OCI-M2 (cell line): Measurements from ENCODE around the gene MAP2.

Experiments used
- DNase-seq: peaks from one replicate; lab custom pipeline; 2025; ENCODE audit not compliant: unreplicated experiment; lab: John Stamatoyannopoulos, UW

MAP2 gene

DNA sequence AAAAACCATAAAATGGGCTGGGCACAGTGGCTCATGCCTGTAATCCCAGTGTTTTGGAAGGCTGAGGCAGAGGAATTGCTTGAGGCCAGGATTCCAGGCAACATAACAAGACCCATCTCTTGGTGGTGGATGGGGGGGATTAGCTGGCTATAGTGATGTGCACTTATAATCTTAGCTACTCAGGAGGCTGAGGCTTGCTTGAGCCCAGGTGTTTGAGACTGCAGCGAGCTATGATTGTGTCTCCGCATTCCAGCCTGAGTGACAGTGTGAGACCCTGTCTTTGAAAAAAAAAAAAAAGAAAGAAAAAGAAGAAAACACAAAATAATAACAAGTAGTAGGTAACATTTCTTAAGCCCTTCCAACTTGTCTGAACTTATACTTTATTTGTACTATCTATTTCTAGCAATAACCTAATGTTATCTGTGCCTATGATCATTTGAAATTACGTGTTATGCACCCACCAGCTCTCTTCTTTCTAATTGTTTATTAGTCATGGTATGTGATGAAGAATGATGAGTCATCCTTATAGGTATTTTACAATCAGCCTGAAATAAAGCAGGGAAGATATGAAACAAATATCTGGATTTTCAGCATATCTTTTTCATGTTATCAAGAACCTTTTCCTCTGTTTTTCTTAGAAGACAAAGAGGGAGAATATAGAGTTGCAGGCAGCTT, 218.4 kb downstream of the MAP2 start:
- DNase-seq: no peak

DNA sequence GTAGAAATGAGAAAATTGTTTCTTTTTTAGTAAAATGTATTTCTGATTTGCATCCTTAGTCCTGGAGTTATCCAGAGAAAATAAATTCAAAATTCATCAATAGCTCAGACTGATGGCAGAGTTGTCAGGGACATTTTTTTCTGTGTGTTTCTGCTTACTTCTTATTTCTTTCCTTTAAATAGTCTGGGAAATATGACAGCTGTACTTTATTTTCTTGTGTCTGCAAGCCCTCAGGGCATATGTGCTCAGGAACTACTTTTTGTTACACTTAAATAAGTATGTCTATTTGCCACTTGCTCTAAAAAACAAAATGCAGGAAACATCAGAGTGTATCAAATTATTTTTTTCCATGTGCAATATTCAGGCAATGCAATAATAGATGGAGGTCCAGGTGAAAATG, 221.0 kb downstream of the MAP2 start:
- no peak for DNase-seq

DNA sequence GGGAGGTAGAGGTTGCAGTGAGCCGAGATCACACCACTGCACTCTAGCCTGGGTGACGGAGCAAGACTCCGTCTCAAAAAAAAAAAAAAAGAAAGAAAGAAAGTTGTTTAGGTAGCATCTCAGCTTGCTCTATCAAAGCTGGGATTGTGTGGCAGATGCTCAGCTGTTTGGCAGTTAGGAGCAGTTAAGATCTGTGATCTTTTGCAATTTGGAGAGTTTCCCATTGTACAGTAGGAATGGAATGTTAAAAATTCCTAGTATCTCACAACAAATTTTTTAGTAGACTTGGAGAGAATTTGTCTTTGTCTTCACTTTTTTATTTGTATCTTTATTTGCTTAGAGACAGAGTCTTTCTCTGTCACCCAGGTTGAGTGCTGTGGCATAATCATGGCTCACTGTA, 224.9 kb downstream of the MAP2 start:
- no peak for DNase-seq

- DNase-seq: no peak
Measured at GRCh38 chr2:209653134-209653533, 229.3 kb downstream of the MAP2 start.

GRCh38 chr2:209661286-209661894, 237.5 kb downstream of the MAP2 start:
- DNase-seq: no peak

GRCh38 chr2:209662021-209662420, 238.2 kb downstream of the MAP2 start:
- no peak for DNase-seq

- DNase-seq: no peak
Measured at GRCh38 chr2:209663139-209663538, 239.3 kb downstream of the MAP2 start.

- no peak for DNase-seq
Measured at GRCh38 chr2:209663656-209664055, 239.8 kb downstream of the MAP2 start.

GRCh38 chr2:209666296-209666695, 242.4 kb downstream of the MAP2 start:
- DNase-seq: no peak

GRCh38 chr2:209671020-209671680, 247.3 kb downstream of the MAP2 start:
- DNase-seq: no peak

DNA sequence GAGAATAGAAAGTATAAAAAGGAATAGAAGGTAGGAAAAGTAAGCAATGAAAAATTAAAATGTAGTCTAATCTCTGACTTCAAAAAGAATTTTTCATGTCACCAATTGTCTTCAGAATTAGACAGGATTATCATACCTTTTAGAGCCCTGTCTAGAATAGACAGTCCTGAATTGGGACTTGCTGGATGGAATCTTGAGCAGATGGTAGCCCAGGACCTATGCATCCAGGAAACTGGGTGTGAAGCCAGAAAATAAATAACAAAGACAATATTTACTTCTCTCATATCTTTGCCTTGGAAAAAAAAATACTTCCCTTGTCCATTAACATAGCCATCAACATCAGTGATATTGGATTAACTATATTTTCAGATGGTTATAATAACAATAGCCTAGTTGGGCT, 250.0 kb downstream of the MAP2 start:
- DNase-seq: no peak

DNA sequence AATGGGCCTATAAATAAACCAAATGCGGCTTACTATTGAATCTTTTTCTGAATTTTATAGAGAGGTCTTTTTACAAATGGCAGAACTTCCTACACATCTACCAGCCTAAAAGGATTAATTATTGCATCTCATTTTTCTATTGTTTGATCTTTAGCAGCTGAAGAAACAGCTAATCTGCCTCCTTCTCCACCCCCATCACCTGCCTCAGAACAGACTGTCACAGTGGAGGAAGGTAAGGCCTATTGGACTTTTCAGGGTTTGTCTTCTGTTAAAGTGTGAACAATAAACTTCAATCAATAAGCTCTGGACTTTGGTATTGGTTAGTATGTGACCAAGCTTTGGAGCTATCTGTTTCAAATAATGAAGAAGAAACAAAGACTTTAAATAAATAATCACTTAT, 256.7 kb downstream of the MAP2 start:
- DNase-seq: no peak

DNA sequence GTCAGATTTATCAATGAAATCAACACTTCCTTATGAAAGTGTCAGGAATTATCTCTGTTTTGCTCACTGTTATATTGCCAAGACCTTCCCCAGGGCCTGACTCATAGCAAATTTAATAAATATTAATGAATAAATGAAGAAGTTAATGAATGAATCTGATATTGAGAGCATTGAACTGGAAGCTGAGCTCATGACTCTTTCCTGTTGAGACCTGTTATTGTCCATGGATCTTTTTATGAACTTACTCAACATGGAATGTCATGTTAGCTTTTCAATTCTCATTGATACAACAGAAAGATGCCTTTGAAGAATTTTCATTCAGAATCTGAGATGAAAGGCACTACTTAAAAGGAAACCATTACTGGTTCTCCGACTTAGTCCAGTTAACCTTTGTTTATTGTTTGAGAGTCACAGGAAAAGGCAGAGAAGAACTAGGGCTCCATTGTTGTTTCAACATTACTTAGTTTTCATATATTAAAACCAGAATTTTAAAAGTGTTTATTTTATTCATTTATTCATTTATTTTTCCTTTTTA, 257.4 kb downstream of the MAP2 start:
- DNase-seq: no peak

GRCh38 chr2:209682646-209683045, 258.8 kb downstream of the MAP2 start:
- DNase-seq: no peak

DNA sequence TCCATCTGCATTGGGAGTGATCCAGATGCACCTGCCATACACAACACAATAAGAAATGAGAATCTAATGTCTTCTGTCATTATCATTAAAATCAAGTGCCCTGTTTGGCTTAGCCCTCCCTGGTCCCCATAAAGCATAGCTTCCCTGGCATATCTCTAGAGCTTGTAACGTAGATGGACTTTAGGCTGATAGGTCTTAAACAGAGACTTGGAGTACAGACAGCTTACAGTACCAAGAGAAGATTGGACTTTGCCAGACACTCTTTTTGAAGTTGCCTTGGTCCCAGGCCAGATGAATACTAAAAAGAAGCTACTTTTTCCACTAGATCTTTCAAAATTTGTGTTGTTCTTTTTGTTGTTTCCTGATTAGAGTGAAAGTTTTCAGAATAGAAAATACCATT, 261.5 kb downstream of the MAP2 start:
- no peak for DNase-seq

DNA sequence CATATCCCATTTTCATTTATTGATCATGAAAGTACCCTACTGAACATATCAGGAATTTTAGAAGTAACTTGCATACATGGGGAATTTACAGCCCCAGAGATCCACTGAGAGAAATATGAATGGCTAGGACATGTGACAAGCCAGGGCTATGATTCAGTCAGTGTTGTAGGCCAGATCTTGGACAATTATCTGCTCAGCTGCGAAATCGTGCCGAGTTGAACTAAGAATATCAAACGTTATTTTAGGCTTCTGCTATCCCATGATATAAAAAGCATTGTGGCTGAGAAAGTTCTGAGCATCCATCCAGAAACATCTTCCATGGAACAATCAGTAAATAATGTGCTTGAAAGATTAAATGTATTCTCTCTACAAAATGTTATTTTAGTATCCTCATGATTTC, 262.1 kb downstream of the MAP2 start:
- DNase-seq: no peak

DNA sequence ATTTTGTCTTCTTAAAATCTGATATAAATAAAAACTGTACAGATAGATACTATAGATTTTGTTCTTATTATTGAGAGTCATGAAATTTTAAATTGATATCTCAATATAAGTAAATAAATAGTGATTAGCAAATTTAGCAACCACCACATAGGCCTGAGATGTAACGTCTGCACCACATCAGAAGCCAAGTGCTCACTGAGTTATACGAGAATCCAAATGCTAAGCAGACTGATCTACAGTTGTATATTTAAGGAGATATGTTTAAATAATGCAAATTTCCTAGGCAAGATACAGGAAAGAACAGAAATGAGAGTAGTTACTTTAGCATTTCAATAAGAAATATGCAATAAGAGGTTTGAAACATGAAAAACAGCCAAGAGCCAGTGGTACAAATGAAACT, 262.6 kb downstream of the MAP2 start:
- no peak for DNase-seq

GRCh38 chr2:209687323-209687969, 263.6 kb downstream of the MAP2 start:
- no peak for DNase-seq

DNA sequence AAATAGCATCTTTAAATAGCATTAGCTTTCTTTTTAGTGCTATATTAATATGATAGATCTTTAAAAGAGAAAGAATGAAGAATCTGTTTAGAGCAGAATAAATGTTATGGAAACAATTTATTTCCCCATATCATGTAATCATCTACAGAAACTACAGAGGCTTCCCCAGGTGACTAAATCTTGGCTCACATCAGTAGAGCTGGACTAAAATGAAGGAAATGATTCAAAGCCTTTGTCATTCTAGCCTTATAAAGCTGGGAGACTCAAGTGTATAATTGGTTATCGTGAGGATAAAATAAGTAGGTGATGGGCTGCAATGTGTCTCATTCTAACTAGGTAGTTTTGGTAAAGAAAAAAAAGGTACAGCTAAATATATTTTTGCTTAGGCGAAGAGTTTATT, 264.5 kb downstream of the MAP2 start:
- DNase-seq: no peak

DNA sequence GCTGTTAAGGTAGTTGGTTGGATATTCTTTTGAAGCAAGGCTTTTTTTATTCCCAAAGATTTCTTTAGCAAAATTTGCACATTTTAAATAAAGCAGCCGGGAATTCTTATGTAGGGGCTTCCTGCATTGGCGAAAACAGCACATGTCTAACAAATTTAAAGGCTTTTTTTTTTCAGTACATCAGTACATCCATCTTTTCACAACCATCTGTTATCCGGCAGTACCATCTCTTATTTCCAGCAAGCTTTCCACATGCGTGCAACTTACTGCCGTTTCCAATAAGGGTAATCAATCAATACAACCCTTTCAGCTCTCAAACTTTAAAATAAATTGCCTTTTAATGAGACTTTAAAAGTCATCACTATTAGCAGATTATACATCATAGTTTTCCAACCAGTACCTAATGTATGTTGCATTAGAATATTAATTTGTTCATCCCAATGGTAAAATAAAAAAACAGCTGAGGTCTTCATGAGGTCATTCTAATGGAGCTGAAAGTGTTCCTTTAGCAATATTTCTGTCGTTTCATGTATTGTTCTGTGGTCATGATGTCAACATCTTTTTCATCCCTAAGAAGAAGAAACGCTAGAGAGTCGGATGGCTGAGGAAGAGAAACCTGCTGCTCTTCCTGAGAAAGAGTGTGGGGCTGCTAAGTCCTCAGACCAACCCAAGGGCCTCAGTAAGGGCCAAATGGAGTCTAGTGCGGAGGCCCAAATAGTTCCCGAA, 266.3 kb downstream of the MAP2 start:
- no peak for DNase-seq

DNA sequence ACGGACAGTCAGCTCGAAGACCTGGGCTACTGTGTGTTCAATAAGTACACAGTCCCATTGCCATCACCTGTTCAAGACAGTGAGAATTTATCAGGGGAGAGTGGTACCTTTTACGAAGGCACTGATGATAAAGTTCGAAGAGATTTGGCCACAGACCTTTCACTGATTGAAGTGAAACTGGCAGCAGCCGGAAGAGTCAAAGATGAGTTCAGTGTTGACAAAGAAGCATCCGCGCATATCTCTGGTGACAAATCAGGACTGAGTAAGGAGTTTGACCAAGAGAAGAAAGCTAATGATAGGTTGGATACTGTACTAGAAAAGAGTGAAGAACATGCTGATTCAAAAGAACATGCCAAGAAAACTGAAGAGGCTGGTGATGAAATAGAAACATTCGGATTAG, 270.9 kb downstream of the MAP2 start:
- DNase-seq: no peak
